HepG2 (cell line): ENCODE data around the gene IVD. TPM values are rescaled to one million over a fixed set of nuclear protein-coding genes. Genes with fewer than 3 reads are reported as not detected.
A peak's percentile ranks its signal among the peaks of the same experiment; 100 is the strongest.

Experiments
- BRD4 ChIP-seq: sonication (generic); formaldehyde crosslinking; IDR thresholded peaks from 2 replicates; pipeline ENCODE4 v1.4.0; 2020; ENCODE audit warnings: missing genetic modification reagents
- KDM1A ChIP-seq: IDR thresholded peaks from 2 replicates; pipeline ENCODE4 v1.6.1; 2016; ENCODE audit warnings: missing compliant biosample characterization
- SKI ChIP-seq: fragments of 450-650 bp; IDR thresholded peaks from one replicate; pipeline ENCODE4 v1.6.1; 2018; ENCODE audit warnings: mild to moderate bottlenecking; ENCODE audit not compliant: partially characterized antibody
- YEATS2 ChIP-seq: sonication (generic); formaldehyde crosslinking; IDR thresholded peaks from 2 replicates; pipeline ENCODE4 v1.4.0; 2020; ENCODE audit warnings: missing genetic modification reagents, borderline replicate concordance
- YEATS4 ChIP-seq: sonication (generic); formaldehyde crosslinking; IDR thresholded peaks from 2 replicates; pipeline ENCODE4 v1.4.0; 2020; ENCODE audit warnings: missing genetic modification reagents, borderline replicate concordance
- ZNF350 ChIP-seq: sonication (generic); formaldehyde crosslinking; IDR thresholded peaks from 2 replicates; pipeline ENCODE4 v1.4.0; 2020; ENCODE audit warnings: mild to moderate bottlenecking, low read depth, missing genetic modification reagents, borderline replicate concordance
- ZNF589 ChIP-seq: sonication (generic); formaldehyde crosslinking; conservative IDR thresholded peaks from 2 replicates; pipeline ENCODE4 v1.8.0; 2022; ENCODE audit warnings: mild to moderate bottlenecking, moderate library complexity, missing genetic modification reagents
- polyA plus RNA-seq, 8 experiments: library from polyadenylated mRNA; depleted of rRNA in 3 of 8; stranded (reverse) in 7 of 8; unstranded in 1 of 8; fragments of >200 nt; fragmentation: Illumina TruSeq in 4 of 8; extraction: Trizol in 4 of 8; gene quantifications; 2 replicates each; pipeline versions ENCODE4 v1.2.1 to v1.2.3, GENCODE V29; 2011 to 2016; ENCODE audit warnings: low read depth in 4 of 8, missing spikeins in 1 of 8, mixed read lengths in 1 of 8; ENCODE audit not compliant: insufficient read depth in 1 of 8
- total RNA-seq, 5 experiments: library from RNA; depleted of rRNA; stranded (reverse); fragments of >200 nt; fragmentation: Illumina TruSeq; extraction: Trizol; gene quantifications; 2 replicates each; pipeline ENCODE4 v1.2.3, GENCODE V29; 2016; ENCODE audit warnings: low read depth in 1 of 5
- TF ChIP-seq, protein P1 (sequence below): sonication (generic); formaldehyde crosslinking; IDR thresholded peaks from 2 replicates; pipeline ENCODE4 v1.9.0; 2021; ENCODE audit warnings: missing genetic modification reagents, borderline replicate concordance
- TF ChIP-seq, protein P2 (sequence below), 2 experiments: sonication (generic) in 1 of 2; formaldehyde crosslinking in 1 of 2; IDR thresholded peaks; 2 replicates each; pipeline versions ENCODE4 v1.4.0 to v1.6.1; 2016 to 2020; ENCODE audit warnings: borderline replicate concordance in 1 of 2, low read depth in 1 of 2, mild to moderate bottlenecking in 1 of 2, missing genetic modification reagents in 1 of 2
- TF ChIP-seq, protein P3 (sequence below): IDR thresholded peaks from 2 replicates; pipeline ENCODE4 v1.6.1; 2016; ENCODE audit warnings: mild to moderate bottlenecking, missing biosample characterization, missing genetic modification reagents
- TF ChIP-seq, protein P4 (sequence below): sonication (generic); formaldehyde crosslinking; IDR thresholded peaks from 2 replicates; pipeline ENCODE4 v1.5.0; 2020; ENCODE audit warnings: missing genetic modification reagents
- TF ChIP-seq, protein P5 (sequence below): fragments of 450-650 bp; IDR thresholded peaks from 2 replicates; pipeline ENCODE4 v1.6.1; 2016
- TF ChIP-seq, protein P6 (sequence below): sonication (generic); formaldehyde crosslinking; IDR thresholded peaks from 2 replicates; pipeline ENCODE4 v1.5.0; 2020; ENCODE audit warnings: missing genetic modification reagents, mild to moderate bottlenecking, borderline replicate concordance

Gene IVD
- total and polyA plus RNA-seq, 2 of the 13 experiments (the other 11 are each of a cell fraction or from before 2014, with no cell fraction given): 48.0 to 53.9 TPM

DNA sequence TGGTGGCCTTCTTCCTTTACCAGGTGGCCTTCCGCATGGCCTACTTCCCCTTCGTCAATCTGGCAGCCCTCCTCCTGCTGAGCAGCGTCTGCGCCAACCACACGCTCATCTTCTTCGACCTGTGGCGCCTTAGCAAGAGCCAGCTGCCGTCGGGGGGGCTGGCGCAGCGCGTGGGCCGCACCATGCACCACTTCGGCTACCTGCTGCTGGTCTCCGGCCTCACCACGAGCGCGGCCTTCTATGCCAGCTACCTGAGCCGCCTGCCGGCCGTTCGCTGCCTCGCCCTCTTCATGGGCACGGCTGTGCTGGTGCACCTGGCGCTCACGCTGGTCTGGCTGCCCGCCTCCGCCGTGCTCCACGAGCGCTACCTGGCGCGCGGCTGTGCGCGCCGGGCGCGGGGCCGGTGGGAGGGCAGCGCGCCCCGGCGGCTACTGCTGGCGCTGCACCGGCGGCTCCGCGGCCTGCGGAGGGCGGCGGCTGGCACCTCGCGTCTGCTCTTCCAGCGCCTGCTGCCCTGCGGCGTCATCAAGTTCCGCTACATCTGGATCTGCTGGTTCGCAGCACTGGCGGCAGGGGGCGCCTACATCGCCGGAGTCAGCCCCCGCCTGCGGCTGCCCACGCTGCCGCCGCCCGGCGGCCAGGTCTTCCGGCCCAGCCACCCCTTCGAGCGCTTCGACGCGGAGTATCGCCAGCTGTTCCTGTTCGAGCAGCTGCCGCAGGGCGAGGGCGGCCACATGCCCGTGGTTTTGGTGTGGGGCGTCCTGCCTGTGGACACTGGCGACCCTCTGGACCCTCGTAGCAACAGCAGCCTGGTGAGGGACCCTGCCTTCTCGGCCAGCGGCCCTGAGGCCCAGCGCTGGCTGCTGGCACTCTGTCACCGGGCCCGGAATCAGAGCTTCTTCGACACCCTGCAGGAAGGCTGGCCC, 37.6 kb upstream of the IVD start (continued):
- TF ChIP-seq, protein P1, sequence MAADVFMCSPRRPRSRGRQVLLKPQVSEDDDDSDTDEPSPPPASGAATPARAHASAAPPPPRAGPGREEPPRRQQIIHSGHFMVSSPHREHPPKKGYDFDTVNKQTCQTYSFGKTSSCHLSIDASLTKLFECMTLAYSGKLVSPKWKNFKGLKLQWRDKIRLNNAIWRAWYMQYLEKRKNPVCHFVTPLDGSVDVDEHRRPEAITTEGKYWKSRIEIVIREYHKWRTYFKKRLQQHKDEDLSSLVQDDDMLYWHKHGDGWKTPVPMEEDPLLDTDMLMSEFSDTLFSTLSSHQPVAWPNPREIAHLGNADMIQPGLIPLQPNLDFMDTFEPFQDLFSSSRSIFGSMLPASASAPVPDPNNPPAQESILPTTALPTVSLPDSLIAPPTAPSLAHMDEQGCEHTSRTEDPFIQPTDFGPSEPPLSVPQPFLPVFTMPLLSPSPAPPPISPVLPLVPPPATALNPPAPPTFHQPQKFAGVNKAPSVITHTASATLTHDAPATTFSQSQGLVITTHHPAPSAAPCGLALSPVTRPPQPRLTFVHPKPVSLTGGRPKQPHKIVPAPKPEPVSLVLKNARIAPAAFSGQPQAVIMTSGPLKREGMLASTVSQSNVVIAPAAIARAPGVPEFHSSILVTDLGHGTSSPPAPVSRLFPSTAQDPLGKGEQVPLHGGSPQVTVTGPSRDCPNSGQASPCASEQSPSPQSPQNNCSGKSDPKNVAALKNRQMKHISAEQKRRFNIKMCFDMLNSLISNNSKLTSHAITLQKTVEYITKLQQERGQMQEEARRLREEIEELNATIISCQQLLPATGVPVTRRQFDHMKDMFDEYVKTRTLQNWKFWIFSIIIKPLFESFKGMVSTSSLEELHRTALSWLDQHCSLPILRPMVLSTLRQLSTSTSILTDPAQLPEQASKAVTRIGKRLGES (CRISPR knock-in tag): 0 out of 2 replicates have a peak, but pooled peaks have one; percentile 79
- TF ChIP-seq BRD4: 0 out of 2 replicates have a peak, but pooled peaks have one; percentile 39
- peak; percentile 68 for TF ChIP-seq SKI
- TF ChIP-seq, protein P2, sequence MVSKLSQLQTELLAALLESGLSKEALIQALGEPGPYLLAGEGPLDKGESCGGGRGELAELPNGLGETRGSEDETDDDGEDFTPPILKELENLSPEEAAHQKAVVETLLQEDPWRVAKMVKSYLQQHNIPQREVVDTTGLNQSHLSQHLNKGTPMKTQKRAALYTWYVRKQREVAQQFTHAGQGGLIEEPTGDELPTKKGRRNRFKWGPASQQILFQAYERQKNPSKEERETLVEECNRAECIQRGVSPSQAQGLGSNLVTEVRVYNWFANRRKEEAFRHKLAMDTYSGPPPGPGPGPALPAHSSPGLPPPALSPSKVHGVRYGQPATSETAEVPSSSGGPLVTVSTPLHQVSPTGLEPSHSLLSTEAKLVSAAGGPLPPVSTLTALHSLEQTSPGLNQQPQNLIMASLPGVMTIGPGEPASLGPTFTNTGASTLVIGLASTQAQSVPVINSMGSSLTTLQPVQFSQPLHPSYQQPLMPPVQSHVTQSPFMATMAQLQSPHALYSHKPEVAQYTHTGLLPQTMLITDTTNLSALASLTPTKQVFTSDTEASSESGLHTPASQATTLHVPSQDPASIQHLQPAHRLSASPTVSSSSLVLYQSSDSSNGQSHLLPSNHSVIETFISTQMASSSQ (IDR thresholded peaks at IDR 0.05; ENCODE audit: low read depth): no peak
- TF ChIP-seq, protein P2 (CRISPR knock-in tag; IDR thresholded peaks at IDR 0.05; ENCODE audit: borderline replicate concordance): peak; percentile 70; the same call in 1 of the 2 replicates
- TF ChIP-seq, protein P3, sequence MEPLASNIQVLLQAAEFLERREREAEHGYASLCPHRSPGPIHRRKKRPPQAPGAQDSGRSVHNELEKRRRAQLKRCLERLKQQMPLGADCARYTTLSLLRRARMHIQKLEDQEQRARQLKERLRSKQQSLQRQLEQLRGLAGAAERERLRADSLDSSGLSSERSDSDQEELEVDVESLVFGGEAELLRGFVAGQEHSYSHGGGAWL: peak; percentile 98
- TF ChIP-seq, protein P4, sequence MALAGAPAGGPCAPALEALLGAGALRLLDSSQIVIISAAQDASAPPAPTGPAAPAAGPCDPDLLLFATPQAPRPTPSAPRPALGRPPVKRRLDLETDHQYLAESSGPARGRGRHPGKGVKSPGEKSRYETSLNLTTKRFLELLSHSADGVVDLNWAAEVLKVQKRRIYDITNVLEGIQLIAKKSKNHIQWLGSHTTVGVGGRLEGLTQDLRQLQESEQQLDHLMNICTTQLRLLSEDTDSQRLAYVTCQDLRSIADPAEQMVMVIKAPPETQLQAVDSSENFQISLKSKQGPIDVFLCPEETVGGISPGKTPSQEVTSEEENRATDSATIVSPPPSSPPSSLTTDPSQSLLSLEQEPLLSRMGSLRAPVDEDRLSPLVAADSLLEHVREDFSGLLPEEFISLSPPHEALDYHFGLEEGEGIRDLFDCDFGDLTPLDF (CRISPR knock-in tag): peak; percentile 85
- TF ChIP-seq, protein P5, sequence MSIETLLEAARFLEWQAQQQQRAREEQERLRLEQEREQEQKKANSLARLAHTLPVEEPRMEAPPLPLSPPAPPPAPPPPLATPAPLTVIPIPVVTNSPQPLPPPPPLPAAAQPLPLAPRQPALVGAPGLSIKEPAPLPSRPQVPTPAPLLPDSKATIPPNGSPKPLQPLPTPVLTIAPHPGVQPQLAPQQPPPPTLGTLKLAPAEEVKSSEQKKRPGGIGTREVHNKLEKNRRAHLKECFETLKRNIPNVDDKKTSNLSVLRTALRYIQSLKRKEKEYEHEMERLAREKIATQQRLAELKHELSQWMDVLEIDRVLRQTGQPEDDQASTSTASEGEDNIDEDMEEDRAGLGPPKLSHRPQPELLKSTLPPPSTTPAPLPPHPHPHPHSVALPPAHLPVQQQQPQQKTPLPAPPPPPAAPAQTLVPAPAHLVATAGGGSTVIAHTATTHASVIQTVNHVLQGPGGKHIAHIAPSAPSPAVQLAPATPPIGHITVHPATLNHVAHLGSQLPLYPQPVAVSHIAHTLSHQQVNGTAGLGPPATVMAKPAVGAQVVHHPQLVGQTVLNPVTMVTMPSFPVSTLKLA: no peak
- peak; percentile 86 for TF ChIP-seq YEATS4
- 0 out of 2 replicates have a peak, but pooled peaks have one; percentile 14 for TF ChIP-seq KDM1A (CRISPR knock-in tag)
- peak; percentile 78; the same call in 1 of the 2 replicates for TF ChIP-seq YEATS2 (CRISPR knock-in tag)
- peak; percentile 95 for TF ChIP-seq ZNF589 (CRISPR knock-in tag)
- TF ChIP-seq, protein P6, sequence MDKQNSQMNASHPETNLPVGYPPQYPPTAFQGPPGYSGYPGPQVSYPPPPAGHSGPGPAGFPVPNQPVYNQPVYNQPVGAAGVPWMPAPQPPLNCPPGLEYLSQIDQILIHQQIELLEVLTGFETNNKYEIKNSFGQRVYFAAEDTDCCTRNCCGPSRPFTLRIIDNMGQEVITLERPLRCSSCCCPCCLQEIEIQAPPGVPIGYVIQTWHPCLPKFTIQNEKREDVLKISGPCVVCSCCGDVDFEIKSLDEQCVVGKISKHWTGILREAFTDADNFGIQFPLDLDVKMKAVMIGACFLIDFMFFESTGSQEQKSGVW (CRISPR knock-in tag): 0 out of 2 replicates have a peak, but pooled peaks have one; percentile 55
- TF ChIP-seq ZNF350 (CRISPR knock-in tag): peak; percentile 74
